GM23338 (cell line): Measurements from ENCODE around the gene ZNF747. TPM values are rescaled to one million over a fixed set of nuclear protein-coding genes. Genes with fewer than 3 reads are reported as not detected.

Experiments
- ATAC-seq: fragments of 200-7000 bp; cut with Tn5 transposase; 3 replicates; pipeline ENCODE4 v1.9.1; 2020
- DNase-seq: peaks from one replicate; pipeline ENCODE4 v3.0.0-alpha.2; 2015; ENCODE audit warnings: low spot score
- H2AFZ ChIP-seq: fragments of 200-600 bp; sonication (generic); 2 replicates; pipeline ENCODE4 v1.8.0; 2016; ENCODE audit warnings: antibody characterized with exemption, mild to moderate bottlenecking, moderate library complexity
- H3F3A ChIP-seq: fragments of 200-600 bp; sonication (generic); replicated peaks from 2 replicates; pipeline ENCODE4 v1.8.0; 2017; ENCODE audit warnings: antibody characterized with exemption, mixed run types, low read depth
- H3K27ac ChIP-seq: fragments of 200-600 bp; sonication (generic); 2 replicates; pipeline ENCODE4 v1.6.1; 2016; ENCODE audit warnings: low read depth
- H3K27me3 ChIP-seq: fragments of 200-600 bp; sonication (generic); 2 replicates; pipeline ENCODE4 v1.8.0; 2016; ENCODE audit warnings: mild to moderate bottlenecking, mixed run types, moderate library complexity; ENCODE audit not compliant: insufficient read depth
- H3K36me3 ChIP-seq: fragments of 200-600 bp; sonication (generic); 2 replicates; pipeline ENCODE4 v1.8.0; 2016; ENCODE audit warnings: mild to moderate bottlenecking; ENCODE audit not compliant: insufficient read depth
- H3K4me1 ChIP-seq: fragments of 200-600 bp; sonication (generic); 2 replicates; pipeline ENCODE4 v1.8.0; 2016; ENCODE audit warnings: mild to moderate bottlenecking, moderate library complexity; ENCODE audit not compliant: insufficient read depth
- H3K4me2 ChIP-seq: fragments of 200-600 bp; sonication (generic); 2 replicates; pipeline ENCODE4 v1.7.1; 2017; ENCODE audit warnings: mixed run types
- H3K4me3 ChIP-seq: fragments of 200-600 bp; sonication (generic); 2 replicates; pipeline ENCODE4 v1.6.1; 2016; ENCODE audit warnings: mixed run types
- H3K79me2 ChIP-seq: fragments of 200-600 bp; sonication (generic); replicated peaks from 2 replicates; pipeline ENCODE4 v1.8.0; 2017; ENCODE audit warnings: mild to moderate bottlenecking; ENCODE audit not compliant: insufficient read depth
- H3K9me2 ChIP-seq: fragments of 200-600 bp; sonication (generic); 2 replicates; pipeline ENCODE4 v1.8.0; 2017; ENCODE audit not compliant: insufficient read depth
- H4K20me1 ChIP-seq: fragments of 200-600 bp; sonication (generic); replicated peaks from 2 replicates; pipeline ENCODE4 v1.8.0; 2017; ENCODE audit warnings: mild to moderate bottlenecking; ENCODE audit not compliant: insufficient read depth
- H3K27ac Mint-ChIP-seq: 2 replicates; pipeline ENCODE4 v1.8.0; 2020; ENCODE audit warnings: inconsistent platforms, mild to moderate bottlenecking, moderate library complexity, mixed read lengths
- H3K27me3 Mint-ChIP-seq: 3 replicates; pipeline ENCODE4 v1.8.0; 2022; ENCODE audit warnings: low read depth, mild to moderate bottlenecking, moderate library complexity, mixed read lengths, inconsistent platforms; ENCODE audit not compliant: insufficient read depth, poor library complexity
- H3K36me3 Mint-ChIP-seq: 3 replicates; pipeline ENCODE4 v1.8.0; 2021; ENCODE audit warnings: low read depth, mild to moderate bottlenecking, inconsistent platforms, moderate library complexity, mixed read lengths
- H3K4me1 Mint-ChIP-seq: 3 replicates; pipeline ENCODE4 v1.8.0; 2020; ENCODE audit warnings: mild to moderate bottlenecking, inconsistent platforms, mixed read lengths
- H3K4me3 Mint-ChIP-seq: 3 replicates; pipeline ENCODE4 v1.8.0; 2021; ENCODE audit warnings: moderate library complexity, mild to moderate bottlenecking, inconsistent platforms, mixed read lengths
- H3K9me3 Mint-ChIP-seq: 3 replicates; pipeline ENCODE4 v1.8.0; 2020; ENCODE audit warnings: moderate library complexity, mild to moderate bottlenecking, inconsistent platforms, mixed read lengths
- CREB1 ChIP-seq: fragments of 250-450 bp; sonication (Bioruptor Pico); IDR thresholded peaks from 2 replicates; pipeline ENCODE4 v1.5.0; 2020; ENCODE audit warnings: low read depth, mild to moderate bottlenecking, moderate library complexity
- CTCF ChIP-seq, 2 experiments: fragments of 200-600 bp in 1 of 2; sonication (generic) in 1 of 2; conservative IDR thresholded peaks; 2 replicates each; pipeline versions ENCODE4 v1.5.1 to v1.6.1; 2016 to 2017; ENCODE audit warnings: antibody characterized with exemption in 2 of 2, low read depth in 2 of 2, mild to moderate bottlenecking in 2 of 2, moderate library complexity in 1 of 2
- EZH2 ChIP-seq: fragments of 200-600 bp; sonication (generic); IDR thresholded peaks from one replicate; pipeline ENCODE4 v1.8.0; 2017; ENCODE audit warnings: antibody characterized with exemption, mild to moderate bottlenecking, low read depth; ENCODE audit not compliant: unreplicated experiment
- EZH2phosphoT487 ChIP-seq: fragments of 200-600 bp; sonication (generic); IDR thresholded peaks from one replicate; pipeline ENCODE4 v1.8.1; 2018; ENCODE audit warnings: antibody characterized with exemption; ENCODE audit not compliant: unreplicated experiment
- JUNB ChIP-seq: IDR thresholded peaks from one replicate; pipeline ENCODE4 v1.6.1; 2016; ENCODE audit warnings: antibody characterized with exemption; ENCODE audit not compliant: unreplicated experiment
- STAT1 ChIP-seq: IDR thresholded peaks from one replicate; pipeline ENCODE4 v1.6.1; 2016; ENCODE audit warnings: antibody characterized with exemption; ENCODE audit not compliant: unreplicated experiment
- ZNF114 ChIP-seq: fragments of 250-450 bp; sonication (Bioruptor Pico); IDR thresholded peaks from 2 replicates; pipeline ENCODE4 v1.5.0; 2020; ENCODE audit warnings: mild to moderate bottlenecking, moderate library complexity
- polyA plus RNA-seq: library from polyadenylated mRNA; unstranded; fragments of >200 nt; fragmentation: Nextera tagmentation; extraction: Ambion mirVana; gene quantifications from 2 replicates; pipeline ENCODE4 v1.2.1, GENCODE V29; 2016
- total RNA-seq: library from RNA; depleted of rRNA; stranded (reverse); fragments of >200 nt; shearing (Covaris generic); gene quantifications from 2 replicates; pipeline ENCODE4 v1.2.3, GENCODE V29; 2014
- TF ChIP-seq, protein P1 (sequence below): fragments of 250-450 bp; sonication (Bioruptor Pico); IDR thresholded peaks from 2 replicates; pipeline ENCODE4 v1.5.0; 2020; ENCODE audit warnings: mild to moderate bottlenecking, moderate library complexity
- TF ChIP-seq, protein P2 (sequence below): IDR thresholded peaks from 2 replicates; pipeline ENCODE4 v1.6.1; 2016; ENCODE audit warnings: antibody characterized with exemption

Gene ZNF747
- total and polyA plus RNA-seq, 2 experiments from 2014 or later = 4.2 to 12.6 TPM

DNA sequence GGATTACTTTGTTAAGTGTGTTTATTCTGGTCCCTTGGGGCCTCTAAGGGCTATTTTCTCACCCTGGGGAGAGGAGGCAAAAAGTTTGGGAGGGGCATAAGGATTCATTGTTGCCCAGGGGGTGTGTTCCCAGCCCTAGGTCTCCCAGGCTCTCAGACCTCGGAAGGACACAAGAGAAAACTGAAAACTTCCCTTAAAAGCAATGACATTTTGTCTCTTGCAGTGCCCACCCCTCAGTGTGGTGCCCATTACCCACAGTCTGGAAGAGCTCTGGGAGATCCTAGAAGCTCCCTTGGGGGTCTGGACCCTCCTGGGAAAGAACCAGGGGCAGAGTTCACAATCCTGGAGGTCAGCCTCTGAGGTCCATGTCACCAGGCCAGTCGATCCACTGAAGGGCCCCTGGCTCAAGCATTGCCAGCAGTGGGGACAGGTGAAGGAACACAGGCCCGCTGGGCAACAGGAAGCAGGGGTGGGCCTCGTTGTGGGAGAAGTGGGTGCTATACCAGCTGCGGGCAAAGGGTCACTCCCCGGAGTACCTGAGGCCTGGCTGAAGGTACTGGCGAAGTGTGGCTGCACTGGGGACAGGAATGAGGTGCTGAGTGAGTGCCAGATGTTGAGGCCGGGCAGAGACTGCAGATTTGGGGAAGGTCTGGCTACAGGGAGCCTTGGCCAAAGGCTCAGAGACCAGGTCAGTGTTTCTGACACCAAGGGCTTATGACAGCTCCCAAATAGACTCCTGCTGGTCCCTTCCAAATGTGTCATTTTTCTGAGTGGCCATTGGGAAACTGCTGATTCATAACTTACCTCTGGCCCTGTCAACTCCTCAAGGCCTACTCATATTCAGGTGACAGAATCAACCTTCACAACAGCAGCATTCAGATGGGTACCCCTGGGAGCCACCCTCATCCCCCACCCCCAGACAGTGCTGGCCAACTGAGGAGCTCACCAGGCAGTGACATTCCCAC lies 4.6 kb upstream of the ZNF747 start:
- DNase-seq = no peak

More for the DNA sequence above, 4.6 kb upstream of the ZNF747 start:
- Histone ChIP-seq H3K4me1 (peaks cover 42% of the 10 kb centered on the region), H3K4me3 (no peak overlapping the region), H2AFZ (no peak overlapping the region), H3K79me2 (no peaks in the 10 kb centered on the region), H3K36me3 (no peaks in the 10 kb centered on the region), H3K27me3 (no peaks in the 10 kb centered on the region), H3K9me2 (no peaks in the 10 kb centered on the region), H3K27ac (no peak overlapping the region), H3K4me2 (no peak overlapping the region), H4K20me1 (no peaks in the 10 kb centered on the region), H3F3A (peaks cover 21% of the 10 kb centered on the region)
- Mint-ChIP-seq H3K4me3 (no peak overlapping the region), H3K36me3 (peaks cover 13% of the 10 kb centered on the region), H3K9me3 (no peaks in the 10 kb centered on the region), H3K27ac (peak overlapping the region; percentile 31), H3K27me3 (peaks cover 6% of the 10 kb centered on the region), H3K4me1 (peaks cover 18% of the 10 kb centered on the region; the same call in 2 of the 3 replicates)
- TF ChIP-seq JUNB (no peak), ZNF114 (CRISPR knock-in tag) (no peak), EZH2 (no peak), CREB1 (CRISPR knock-in tag) (no peak), STAT1 (no peak), CTCF (conservative IDR thresholded peaks at IDR 0.05; ENCODE audit: low read depth in 2 of 2) (no peak), EZH2phosphoT487 (no peak)
- TF ChIP-seq, protein P1, sequence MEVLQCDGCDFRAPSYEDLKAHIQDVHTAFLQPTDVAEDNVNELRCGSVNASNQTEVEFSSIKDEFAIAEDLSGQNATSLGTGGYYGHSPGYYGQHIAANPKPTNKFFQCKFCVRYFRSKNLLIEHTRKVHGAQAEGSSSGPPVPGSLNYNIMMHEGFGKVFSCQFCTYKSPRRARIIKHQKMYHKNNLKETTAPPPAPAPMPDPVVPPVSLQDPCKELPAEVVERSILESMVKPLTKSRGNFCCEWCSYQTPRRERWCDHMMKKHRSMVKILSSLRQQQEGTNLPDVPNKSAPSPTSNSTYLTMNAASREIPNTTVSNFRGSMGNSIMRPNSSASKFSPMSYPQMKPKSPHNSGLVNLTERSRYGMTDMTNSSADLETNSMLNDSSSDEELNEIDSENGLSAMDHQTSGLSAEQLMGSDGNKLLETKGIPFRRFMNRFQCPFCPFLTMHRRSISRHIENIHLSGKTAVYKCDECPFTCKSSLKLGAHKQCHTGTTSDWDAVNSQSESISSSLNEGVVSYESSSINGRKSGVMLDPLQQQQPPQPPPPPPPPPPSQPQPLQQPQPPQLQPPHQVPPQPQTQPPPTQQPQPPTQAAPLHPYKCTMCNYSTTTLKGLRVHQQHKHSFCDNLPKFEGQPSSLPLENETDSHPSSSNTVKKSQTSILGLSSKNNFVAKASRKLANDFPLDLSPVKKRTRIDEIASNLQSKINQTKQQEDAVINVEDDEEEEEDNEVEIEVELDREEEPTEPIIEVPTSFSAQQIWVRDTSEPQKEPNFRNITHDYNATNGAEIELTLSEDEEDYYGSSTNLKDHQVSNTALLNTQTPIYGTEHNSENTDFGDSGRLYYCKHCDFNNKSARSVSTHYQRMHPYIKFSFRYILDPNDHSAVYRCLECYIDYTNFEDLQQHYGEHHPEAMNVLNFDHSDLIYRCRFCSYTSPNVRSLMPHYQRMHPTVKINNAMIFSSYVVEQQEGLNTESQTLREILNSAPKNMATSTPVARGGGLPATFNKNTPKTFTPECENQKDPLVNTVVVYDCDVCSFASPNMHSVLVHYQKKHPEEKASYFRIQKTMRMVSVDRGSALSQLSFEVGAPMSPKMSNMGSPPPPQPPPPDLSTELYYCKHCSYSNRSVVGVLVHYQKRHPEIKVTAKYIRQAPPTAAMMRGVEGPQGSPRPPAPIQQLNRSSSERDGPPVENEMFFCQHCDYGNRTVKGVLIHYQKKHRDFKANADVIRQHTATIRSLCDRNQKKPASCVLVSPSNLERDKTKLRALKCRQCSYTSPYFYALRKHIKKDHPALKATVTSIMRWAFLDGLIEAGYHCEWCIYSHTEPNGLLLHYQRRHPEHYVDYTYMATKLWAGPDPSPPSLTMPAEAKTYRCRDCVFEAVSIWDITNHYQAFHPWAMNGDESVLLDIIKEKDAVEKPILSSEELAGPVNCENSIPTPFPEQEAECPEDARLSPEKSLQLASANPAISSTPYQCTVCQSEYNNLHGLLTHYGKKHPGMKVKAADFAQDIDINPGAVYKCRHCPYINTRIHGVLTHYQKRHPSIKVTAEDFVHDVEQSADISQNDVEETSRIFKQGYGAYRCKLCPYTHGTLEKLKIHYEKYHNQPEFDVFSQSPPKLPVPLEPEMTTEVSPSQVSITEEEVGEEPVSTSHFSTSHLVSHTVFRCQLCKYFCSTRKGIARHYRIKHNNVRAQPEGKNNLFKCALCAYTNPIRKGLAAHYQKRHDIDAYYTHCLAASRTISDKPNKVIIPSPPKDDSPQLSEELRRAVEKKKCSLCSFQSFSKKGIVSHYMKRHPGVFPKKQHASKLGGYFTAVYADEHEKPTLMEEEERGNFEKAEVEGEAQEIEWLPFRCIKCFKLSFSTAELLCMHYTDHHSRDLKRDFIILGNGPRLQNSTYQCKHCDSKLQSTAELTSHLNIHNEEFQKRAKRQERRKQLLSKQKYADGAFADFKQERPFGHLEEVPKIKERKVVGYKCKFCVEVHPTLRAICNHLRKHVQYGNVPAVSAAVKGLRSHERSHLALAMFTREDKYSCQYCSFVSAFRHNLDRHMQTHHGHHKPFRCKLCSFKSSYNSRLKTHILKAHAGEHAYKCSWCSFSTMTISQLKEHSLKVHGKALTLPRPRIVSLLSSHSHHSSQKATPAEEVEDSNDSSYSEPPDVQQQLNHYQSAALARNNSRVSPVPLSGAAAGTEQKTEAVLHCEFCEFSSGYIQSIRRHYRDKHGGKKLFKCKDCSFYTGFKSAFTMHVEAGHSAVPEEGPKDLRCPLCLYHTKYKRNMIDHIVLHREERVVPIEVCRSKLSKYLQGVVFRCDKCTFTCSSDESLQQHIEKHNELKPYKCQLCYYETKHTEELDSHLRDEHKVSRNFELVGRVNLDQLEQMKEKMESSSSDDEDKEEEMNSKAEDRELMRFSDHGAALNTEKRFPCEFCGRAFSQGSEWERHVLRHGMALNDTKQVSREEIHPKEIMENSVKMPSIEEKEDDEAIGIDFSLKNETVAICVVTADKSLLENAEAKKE = no peak
- TF ChIP-seq, protein P2, sequence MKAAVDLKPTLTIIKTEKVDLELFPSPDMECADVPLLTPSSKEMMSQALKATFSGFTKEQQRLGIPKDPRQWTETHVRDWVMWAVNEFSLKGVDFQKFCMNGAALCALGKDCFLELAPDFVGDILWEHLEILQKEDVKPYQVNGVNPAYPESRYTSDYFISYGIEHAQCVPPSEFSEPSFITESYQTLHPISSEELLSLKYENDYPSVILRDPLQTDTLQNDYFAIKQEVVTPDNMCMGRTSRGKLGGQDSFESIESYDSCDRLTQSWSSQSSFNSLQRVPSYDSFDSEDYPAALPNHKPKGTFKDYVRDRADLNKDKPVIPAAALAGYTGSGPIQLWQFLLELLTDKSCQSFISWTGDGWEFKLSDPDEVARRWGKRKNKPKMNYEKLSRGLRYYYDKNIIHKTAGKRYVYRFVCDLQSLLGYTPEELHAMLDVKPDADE = no peak
- ATAC-seq = no peak
